ENCODE data around the gene EFCAB11.
"Not testable (repeated sequence)": the region's sequence is repeated elsewhere in the genome, so short reads cannot be mapped to it uniquely, and the experiment has no call there.

EFCAB11 gene

GRCh38 chr14:89911010-89911919 lies 43.3 kb downstream of the EFCAB11 start:
- no peak for DNase-seq

DNA sequence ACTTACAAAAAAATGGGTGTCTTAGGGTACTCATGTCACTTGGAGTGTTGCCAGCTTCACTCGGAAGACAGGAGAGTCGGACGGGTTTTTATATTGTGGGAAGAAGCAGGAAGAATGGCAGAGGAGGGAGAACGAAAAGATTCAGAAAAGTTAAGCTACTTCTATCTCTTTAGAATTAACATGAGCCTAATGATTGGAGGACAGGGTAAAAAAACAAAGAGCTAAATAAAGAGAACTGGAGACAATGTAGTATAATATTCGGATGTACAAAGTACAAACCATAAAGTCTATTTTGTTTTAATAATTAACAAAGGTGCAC lies 43.9 kb downstream of the EFCAB11 start:
- no peak for DNase-seq

GRCh38 chr14:89909586-89909985 lies 44.9 kb downstream of the EFCAB11 start:
- DNase-seq = no peak

DNA sequence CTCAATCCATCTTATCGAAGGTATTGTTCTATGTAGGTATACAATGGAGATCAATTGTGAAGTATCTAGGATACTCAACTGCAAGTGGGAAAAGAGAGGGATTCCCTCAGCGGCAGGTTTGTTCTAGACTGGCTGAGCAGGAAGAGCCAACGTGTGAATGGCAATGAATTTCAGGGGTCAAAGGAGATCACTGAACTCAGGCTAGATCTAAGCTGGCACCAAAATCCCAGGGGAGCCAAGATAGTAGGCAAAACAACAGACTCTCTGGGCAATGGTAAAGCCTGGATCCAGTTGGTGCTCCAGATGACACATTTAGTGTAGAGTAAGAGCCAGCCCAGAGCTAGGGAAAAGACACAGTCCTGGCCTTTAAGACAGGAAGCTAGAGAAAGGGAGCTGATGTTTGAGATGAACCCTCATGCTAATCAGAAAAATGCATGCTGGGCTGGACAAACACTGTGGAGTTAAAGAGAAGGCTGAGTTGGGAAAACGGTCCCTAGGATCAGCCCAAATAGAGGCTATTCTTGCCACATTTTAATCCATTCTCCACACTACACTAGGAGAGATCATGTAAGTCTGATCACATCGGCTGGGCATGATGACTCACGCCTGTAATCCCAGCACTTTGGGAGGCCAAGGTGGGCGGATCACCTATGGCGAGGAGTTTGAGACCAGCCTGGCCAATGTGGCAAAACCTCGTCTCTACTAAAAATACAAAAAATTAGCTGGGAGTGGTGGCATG lies 45.6 kb downstream of the EFCAB11 start:
- DNase-seq = no peak

DNA sequence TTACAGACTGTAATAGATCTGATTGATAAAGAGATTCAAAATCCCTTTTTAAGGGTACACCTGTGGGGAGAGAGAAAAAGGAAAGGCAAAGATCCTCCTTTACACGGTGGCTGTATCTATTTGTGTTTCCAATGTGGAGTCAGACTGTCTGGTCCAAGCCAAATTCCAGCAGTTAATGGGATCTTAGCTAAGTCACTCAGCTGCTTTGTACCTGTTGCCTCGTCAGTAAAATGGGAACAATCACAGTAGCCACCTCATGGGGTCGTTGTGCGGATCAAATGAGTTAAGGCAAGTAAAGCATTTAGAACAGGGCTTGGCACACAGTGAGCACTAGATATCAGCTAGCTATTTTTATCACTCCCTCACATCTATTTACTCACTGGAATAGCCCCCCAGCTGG lies 46.9 kb downstream of the EFCAB11 start:
- DNase-seq = no peak

DNA sequence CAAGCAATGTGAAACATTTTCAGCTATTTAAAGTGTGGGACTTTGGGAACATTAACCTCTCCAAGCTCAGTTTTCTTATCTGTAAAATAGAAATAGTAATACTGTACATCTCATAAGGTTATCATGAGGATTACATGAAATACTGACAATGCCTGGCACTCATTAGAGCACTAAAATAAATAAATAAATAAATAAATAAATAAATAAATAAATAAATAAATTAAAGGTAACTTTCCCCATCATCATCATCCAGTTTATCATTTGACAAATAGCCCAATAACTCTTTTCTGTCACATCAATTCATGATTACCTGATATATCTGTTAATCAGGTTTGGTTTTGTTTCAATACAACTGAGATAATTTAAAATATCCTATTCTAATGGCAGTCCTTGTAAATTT lies 48.5 kb downstream of the EFCAB11 start:
- no peak for DNase-seq

- peak; percentile 16 for DNase-seq
Observed at GRCh38 chr14:89903340-89903952, 51.1 kb downstream of the EFCAB11 start.

GRCh38 chr14:89902881-89903280 lies 51.6 kb downstream of the EFCAB11 start:
- DNase-seq = no peak

DNA sequence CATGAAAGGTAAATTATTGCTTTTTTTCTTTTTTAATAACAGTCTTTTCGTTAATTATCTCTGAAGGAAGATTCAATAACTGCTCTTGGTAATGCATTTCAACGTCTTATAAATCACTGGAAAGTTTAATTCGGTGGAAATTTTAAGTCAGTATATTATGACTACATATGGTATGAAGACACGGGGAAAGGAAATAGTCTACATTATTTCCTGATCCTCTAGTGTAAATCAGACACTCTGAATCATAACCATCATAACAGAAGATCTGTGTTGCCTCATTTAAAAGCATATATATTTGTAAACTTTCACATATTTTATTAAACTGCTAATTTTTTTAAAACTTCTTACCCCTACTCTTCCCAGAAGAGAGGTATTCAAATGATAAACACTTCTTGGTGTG lies 53.7 kb downstream of the EFCAB11 start:
- no peak for DNase-seq

DNA sequence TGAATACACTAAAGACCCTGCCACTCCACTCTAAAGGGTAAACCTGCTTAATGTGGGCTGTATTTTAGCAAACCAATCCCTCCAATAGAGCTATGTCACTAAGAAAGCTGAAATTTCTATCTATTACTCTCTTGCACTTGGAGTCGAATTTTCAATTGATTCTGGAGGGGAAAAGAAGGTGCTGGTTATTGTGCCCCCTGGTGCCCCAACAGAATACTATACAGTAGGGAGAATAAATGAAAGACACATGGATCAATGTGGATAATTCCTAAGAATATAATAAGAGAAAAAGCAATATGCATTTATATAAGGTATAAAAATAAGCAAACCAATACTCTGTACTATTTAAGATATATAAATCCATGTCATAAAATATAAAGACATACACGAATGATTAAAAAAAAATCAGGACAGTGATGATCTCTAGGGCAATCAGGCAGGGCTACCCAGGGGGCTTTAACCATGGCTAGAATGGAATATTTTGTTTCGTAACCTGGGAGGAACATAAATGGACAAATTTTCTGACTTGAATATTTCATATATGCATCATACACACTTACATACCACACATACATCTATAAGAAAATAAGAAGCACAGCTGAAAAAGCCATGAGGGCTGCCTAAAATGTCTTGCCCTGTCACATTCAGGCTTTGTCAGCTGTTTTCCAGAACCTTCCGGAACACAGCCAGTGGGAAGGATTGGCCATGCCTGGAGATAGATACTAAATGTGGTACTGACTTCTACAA lies 54.4 kb downstream of the EFCAB11 start:
- peak; percentile 26 for DNase-seq

GRCh38 chr14:89899291-89899690 lies 55.2 kb downstream of the EFCAB11 start:
- DNase-seq = no peak

DNA sequence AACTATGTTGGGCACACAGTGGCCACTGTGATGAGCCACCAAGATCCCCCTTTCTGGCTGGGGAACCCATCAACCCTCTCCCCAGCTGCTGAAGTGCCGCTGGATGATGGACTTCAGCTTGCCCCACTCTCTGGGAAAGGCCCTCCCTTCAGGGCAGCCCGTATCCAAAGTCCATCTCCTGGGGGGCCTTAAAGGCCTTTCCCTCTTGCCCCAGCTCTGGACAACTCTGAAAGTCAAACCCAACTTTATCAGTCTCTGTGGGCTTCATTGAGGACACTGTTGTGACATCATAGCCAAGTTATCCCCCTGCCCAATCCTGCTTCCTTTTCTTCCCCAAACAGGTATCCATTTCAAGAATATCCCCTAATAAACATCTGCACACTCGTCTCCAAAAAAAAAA lies 61.1 kb downstream of the EFCAB11 start:
- DNase-seq = not testable (repeated sequence)

GRCh38 chr14:89892953-89893352 lies 61.6 kb downstream of the EFCAB11 start:
- no peak for DNase-seq

GRCh38 chr14:89891721-89892120 lies 62.8 kb downstream of the EFCAB11 start:
- DNase-seq = not testable (repeated sequence)

- DNase-seq = no peak
Observed at GRCh38 chr14:89891055-89891454, 63.5 kb downstream of the EFCAB11 start.

DNA sequence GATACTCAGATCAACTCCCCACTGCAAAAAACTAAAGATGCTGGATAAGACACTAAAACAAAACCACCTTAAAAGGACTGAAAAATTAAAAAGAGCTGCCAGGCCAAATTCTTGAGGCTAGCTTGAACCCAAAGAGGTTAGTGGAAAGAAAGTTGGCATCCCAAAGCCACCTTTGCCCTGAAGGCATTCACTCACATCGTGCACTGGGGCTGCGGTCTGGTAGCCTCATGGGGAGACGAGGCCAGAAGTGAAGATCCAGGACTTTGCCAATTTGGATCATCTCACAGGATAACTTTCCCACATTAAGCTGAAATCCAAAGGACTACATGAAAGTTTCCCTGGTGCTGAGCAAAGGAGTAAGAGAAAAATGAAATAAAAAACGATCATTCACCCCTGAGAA lies 63.9 kb downstream of the EFCAB11 start:
- DNase-seq = no peak

DNA sequence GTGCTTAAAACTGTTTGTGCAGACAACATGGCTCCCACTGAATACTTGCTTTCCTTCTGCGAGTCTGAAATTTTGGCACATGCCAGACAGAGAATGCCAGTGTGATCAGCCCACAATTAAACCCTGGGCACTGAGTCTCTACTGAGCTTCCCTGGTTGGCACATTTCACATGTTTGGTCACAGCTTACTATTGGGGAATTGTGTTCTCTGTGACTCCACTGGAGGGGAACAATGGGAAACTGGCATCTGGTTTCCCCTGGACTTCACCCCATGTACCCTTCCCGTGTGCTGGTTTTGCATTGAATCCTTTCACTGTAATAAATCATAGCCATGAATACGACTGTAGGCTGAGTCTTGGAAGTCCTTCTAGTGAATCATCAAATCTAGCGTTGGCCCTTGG lies 64.9 kb downstream of the EFCAB11 start:
- DNase-seq = no peak

- DNase-seq = no peak
Observed at GRCh38 chr14:89884761-89885160, 69.8 kb downstream of the EFCAB11 start.

DNA sequence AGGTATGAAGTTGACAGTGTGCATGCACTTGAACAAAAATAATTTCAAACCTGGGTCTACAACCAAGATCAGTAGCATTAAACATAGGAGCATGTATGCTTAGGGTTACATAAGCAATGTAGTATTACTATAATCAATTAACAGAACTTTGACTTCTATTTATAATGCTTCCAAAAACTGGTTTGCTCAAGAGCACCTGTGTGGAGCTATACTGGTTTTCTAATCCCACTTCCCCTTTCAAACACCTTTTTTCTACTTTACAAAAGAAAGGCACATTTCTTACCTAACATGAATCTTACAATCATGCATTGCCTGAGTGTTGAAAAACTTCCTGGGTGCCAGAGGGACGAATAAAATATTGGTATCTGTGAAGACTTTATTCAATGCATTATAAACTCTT lies 72.7 kb downstream of the EFCAB11 start:
- no peak for DNase-seq

GRCh38 chr14:89874091-89874490 lies 80.4 kb downstream of the EFCAB11 start:
- not testable (repeated sequence) for DNase-seq

- DNase-seq = no peak
Observed at GRCh38 chr14:89870316-89870715, 84.2 kb downstream of the EFCAB11 start.

DNA sequence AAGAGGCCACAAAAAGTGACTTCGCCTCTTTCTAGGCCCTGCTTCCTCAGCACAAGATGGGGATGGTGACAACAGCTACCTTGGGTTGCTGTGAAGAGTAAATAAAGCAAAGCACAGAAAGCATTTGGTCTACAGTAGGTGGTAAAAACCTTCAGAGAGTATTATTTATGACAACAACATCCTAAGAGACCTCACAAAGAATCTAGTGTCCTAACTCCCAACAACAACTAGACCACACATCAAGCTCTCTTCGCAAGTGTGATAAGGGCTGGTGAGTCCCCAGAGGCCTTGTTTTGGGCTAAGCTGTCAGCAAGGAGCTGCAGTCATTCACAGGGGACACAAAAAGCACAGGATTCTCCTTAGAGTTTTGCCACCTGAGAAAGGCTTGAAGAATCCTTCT lies 84.9 kb downstream of the EFCAB11 start:
- DNase-seq = no peak

GRCh38 chr14:89866458-89866857 lies 88.1 kb downstream of the EFCAB11 start:
- DNase-seq = no peak
